ENCODE data around the gene ARAP2. TPM values are rescaled to one million over a fixed set of nuclear protein-coding genes. Genes with fewer than 3 reads are reported as not detected.

ARAP2 gene, protein sequence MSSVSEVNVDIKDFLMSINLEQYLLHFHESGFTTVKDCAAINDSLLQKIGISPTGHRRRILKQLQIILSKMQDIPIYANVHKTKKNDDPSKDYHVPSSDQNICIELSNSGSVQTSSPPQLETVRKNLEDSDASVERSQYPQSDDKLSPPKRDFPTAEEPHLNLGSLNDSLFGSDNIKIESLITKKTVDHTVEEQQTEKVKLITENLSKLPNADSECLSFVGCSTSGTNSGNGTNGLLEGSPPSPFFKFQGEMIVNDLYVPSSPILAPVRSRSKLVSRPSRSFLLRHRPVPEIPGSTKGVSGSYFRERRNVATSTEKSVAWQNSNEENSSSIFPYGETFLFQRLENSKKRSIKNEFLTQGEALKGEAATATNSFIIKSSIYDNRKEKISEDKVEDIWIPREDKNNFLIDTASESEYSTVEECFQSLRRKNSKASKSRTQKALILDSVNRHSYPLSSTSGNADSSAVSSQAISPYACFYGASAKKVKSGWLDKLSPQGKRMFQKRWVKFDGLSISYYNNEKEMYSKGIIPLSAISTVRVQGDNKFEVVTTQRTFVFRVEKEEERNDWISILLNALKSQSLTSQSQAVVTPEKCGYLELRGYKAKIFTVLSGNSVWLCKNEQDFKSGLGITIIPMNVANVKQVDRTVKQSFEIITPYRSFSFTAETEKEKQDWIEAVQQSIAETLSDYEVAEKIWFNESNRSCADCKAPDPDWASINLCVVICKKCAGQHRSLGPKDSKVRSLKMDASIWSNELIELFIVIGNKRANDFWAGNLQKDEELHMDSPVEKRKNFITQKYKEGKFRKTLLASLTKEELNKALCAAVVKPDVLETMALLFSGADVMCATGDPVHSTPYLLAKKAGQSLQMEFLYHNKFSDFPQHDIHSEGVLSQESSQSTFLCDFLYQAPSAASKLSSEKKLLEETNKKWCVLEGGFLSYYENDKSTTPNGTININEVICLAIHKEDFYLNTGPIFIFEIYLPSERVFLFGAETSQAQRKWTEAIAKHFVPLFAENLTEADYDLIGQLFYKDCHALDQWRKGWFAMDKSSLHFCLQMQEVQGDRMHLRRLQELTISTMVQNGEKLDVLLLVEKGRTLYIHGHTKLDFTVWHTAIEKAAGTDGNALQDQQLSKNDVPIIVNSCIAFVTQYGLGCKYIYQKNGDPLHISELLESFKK (N-terminal part only)
- 17.7 and 25.8 TPM in 2 replicates for total RNA-seq (2021)
- Bru-seq, nascent RNA: percentile 82 among the genes with signal in this experiment
- BruChase-seq, experiment 1, labeled RNA remaining after a 2-hour chase: percentile 72 among the genes with signal in this experiment
- percentile 73 among the genes with signal in this experiment for BruChase-seq, experiment 2, labeled RNA remaining after a 6-hour chase
- long read RNA-seq, partial matches to known transcripts: 3 of 10 reads
- long read RNA-seq, other reads (novel, unspliced or antisense): 7 of 10 reads

GRCh38 chr4:36244257-36245082 is at the start of gene ARAP2:
Gene ARAP2, minus strand, starts transcription at chr4:36244514. Its CDS starts 15,028 bp downstream, at chr4:36229486.
- Histone ChIP-seq H3K9me3 (ENCODE audit: insufficient read depth, low read depth) (no peaks in the 10 kb centered on the region), H3K27me3 (ENCODE audit: insufficient read depth, low read depth) (no peaks in the 10 kb centered on the region), H2AFZ (peak within 1 kb of the TSS; percentile 89), H3K27ac (peak within 1 kb of the TSS; percentile 81), H3K4me2 (peak within 1 kb of the TSS; percentile 89), H3K79me2 (ENCODE audit: low read depth) (peaks cover 43% of the 10 kb centered on the region), H3K4me3 (peak within 1 kb of the TSS; percentile 75), H3K4me1 (replicated peaks; ENCODE audit: insufficient read depth) (peaks cover 29% of the 10 kb centered on the region), H3K9me2 (ENCODE audit: insufficient read depth) (no peaks in the 10 kb centered on the region), H3K36me3 (ENCODE audit: low read depth) (no peaks in the 10 kb centered on the region), H3F3A (ENCODE audit: insufficient read depth, low read depth) (peaks cover 12% of the 10 kb centered on the region), H4K20me1 (ENCODE audit: insufficient read depth) (no peaks in the 10 kb centered on the region)
- TF ChIP-seq EZH2 (IDR thresholded peaks at IDR 0.05; ENCODE audit: low read depth) (no peak), CTCF (conservative IDR thresholded peaks at IDR 0.05) (no peak)
- intact Hi-C loops (cut with micrococcal nuclease; ENCODE audit: unreplicated experiment): loop anchor here (5.0 kb wide), 1 partner anchor 108 kb away; no protein-coding TSS in a partner anchor
- ChIA-PET CTCF (interaction anchor here (0.5 to 1.1 kb wide), 4 partner anchors 88 to 1794 kb away, joined by 3 read pairs; no protein-coding TSS in a partner anchor), POLR2A (ENCODE audit: unreplicated experiment) (interaction anchor here (0.5 to 0.8 kb wide), 6 partner anchors 19 to 219 kb away, joined by 3 to 20 read pairs (median 5); no protein-coding TSS in a partner anchor)
- DNase-seq: peak; percentile 76 to 90
- TSS peak; percentile 85 for BruUV-seq (replicated peaks)

DNA sequence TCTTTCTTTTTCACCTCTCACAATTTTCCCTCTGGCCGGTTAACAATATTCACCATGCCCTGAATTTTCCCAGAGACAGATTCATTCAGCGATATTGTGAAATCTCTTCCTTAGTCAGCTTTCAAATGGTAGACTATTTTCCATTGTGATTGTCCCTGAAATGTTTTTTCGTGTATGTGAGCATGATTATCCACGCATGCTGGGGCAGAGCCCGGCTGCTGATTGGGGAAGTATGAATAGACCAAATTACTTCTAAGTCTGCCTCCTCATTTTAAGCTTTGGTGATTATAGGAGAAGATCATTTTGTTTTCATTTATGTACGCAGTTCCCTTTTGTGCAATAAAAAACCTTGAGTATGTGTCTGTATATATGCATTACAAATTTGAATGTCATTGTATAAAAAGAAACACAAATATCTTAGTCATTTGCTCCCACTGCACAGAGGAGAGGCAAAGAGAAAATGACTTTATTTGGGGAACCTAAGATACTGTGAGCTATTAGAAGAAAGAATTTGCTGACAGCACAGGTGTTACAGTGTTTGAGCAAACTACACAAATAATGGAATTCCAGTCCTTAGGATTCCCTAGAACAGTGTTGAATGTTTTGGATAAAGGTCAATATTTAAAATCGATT is 48.4 kb upstream of the ARAP2 start:
- intact Hi-C loops (cut with micrococcal nuclease; ENCODE audit: unreplicated experiment): loop anchor here (10.0 kb wide), 1 partner anchor 98 kb away; no protein-coding TSS in a partner anchor
- no peak overlapping the region for H3K4me2 ChIP-seq
- no peak overlapping the region for H3K4me3 ChIP-seq
- H3K36me3 ChIP-seq (ENCODE audit: low read depth): no peaks in the 10 kb centered on the region
- DNase-seq: no peak
- CTCF ChIA-PET: no interaction called here
- no peaks in the 10 kb centered on the region for H3K9me2 ChIP-seq (ENCODE audit: insufficient read depth)
- TF ChIP-seq CTCF (conservative IDR thresholded peaks at IDR 0.05) (no peak), EZH2 (IDR thresholded peaks at IDR 0.05; ENCODE audit: low read depth) (no peak)
- POLR2A ChIA-PET (ENCODE audit: unreplicated experiment): interaction anchor here (0.5 kb wide), 1 partner anchor 19 kb away, joined by 10 read pairs; no protein-coding TSS in a partner anchor
- H3K27me3 ChIP-seq (ENCODE audit: insufficient read depth, low read depth): no peaks in the 10 kb centered on the region
- no peaks in the 10 kb centered on the region for H3K79me2 ChIP-seq (ENCODE audit: low read depth)
- no peaks in the 10 kb centered on the region for H4K20me1 ChIP-seq (ENCODE audit: insufficient read depth)
- no TSS peak for BruUV-seq (replicated peaks)
- no peak overlapping the region for H2AFZ ChIP-seq
- no peaks in the 10 kb centered on the region for H3K9me3 ChIP-seq (ENCODE audit: insufficient read depth, low read depth)
- no peaks in the 10 kb centered on the region for H3K4me1 ChIP-seq (replicated peaks; ENCODE audit: insufficient read depth)
- no peak overlapping the region for H3K27ac ChIP-seq
- no peaks in the 10 kb centered on the region; the same call in 1 of the 2 replicates for H3F3A ChIP-seq (ENCODE audit: insufficient read depth, low read depth)

Data from PC-9 (cell line).